ENCODE measurements around the gene CCDC85C. TPM values are rescaled to one million over a fixed set of nuclear protein-coding genes. Genes with fewer than 3 reads are reported as not detected.
A peak's percentile ranks its signal among the peaks of the same experiment; 100 is the strongest.

The CCDC85C gene
- polyA plus RNA-seq, 1 of the 3 experiments (the other 2 are of a cell fraction), result 9.6 TPM

DNA sequence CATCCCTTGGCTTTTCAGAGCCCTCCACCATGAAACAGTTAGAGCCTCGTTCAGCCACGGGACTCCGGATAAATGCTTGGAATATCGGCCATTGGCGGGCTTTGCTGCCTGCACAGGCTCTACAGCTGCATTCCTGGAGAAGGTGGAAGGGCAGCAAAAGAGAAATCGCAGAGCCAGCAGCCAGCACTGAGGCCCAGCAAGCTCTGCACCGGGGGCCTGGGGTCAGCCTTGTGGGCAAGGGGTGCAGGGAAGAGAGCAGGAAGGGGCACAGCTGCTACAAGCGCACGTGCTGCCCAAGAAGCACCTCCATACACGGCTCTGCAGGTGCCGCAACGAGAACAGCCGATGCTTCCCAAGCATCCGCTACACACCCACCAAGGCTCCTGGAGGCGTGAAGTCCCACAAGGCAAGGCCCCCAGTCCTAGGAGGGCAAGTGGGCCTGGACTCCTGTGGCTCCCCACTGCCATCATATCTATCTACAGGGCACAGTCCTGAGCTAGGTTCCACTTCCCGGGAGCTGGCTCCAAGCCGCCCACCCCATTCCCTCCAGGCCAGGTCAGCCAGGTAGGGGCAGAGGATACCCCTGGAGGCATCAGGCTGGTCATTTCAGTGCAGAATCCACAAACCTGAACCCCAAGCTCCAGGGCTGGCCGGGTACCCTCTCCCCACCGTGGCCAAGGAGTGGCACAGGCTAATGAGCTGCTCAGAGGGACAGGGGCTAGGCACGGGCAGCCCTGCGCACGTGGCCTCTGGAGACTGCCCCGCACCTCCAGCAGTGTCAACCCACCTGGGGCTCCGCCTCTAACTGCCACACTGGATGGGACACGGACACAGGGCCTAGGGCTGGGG is 82.6 kb downstream of the CCDC85C start:
- ChIA-PET POLR2A (no interaction called here), CTCF (interaction anchor here (4.3 kb wide), 1 partner anchor 105 kb away, joined by 28 read pairs; no protein-coding TSS in a partner anchor)

DNA sequence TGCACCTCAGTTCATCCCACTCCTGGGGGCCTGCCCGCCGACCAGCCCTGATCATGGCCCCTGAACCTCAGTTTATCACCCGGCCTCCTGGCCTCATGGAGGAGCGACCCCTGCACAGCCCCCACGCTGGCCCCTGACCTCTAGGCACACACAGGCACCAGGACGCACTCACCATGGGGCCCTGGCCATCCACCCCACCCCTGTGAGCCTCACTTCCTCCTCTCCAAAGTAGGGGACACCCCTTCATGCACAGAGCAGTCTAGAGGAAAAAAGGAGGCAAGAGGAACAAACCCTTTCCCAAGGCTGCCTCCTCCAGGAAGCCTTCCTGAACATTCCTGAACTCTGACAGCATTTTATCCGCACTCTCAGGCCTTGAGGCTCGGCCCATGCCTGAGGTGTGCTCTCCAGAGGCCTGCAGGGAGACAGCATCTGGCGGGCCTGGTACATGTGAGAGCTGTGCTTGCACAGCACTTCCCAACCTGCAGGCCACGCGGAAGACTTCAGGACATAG is 83.4 kb downstream of the CCDC85C start:
- no peaks in the 10 kb centered on the region for H3F3A ChIP-seq (replicated peaks; ENCODE audit: insufficient read depth)
- peaks cover 32% of the 10 kb centered on the region; the same call in 1 of the 2 replicates for H3K79me2 ChIP-seq (ENCODE audit: insufficient read depth)
- WGBS (ENCODE audit: low lambda C conversion rate), result 96% methylated on average over 9 of the region's 11 CpGs
- ChIA-PET CTCF (interaction anchor here (4.3 kb wide), 1 partner anchor 106 kb away, joined by 28 read pairs; no protein-coding TSS in a partner anchor), POLR2A (no interaction called here)
- H3K27me3 ChIP-seq (ENCODE audit: insufficient read depth), result no peaks in the 10 kb centered on the region
- H3K27ac ChIP-seq (ENCODE audit: low read depth in 2 of 2, low read length in 1 of 2), result no peak overlapping the region; a peak in 1 of 4 replicates
- peaks cover 0 to 4% of the 10 kb centered on the region in 2 experiments for H3K36me3 ChIP-seq (replicated peaks in 1 of 2; ENCODE audit: control insufficient read depth in 1 of 2, insufficient read depth in 2 of 2, low read length in 1 of 2)
- no peak overlapping the region for H3K9ac ChIP-seq
- no peak for DNase-seq
- TF ChIP-seq TAF1 (IDR thresholded peaks at IDR 0.05; ENCODE audit: borderline replicate concordance, low read depth, low read length) (no peak), RXRA (IDR thresholded peaks at IDR 0.05; ENCODE audit: borderline replicate concordance, low read depth) (no peak)
- peaks cover 11 to 40% of the 10 kb centered on the region in 2 experiments; a peak in 3 of 4 replicates for H3K4me1 ChIP-seq (ENCODE audit: control insufficient read depth in 1 of 2, insufficient read depth in 2 of 2, low read depth in 1 of 2, low read length in 1 of 2)
- no peaks in the 10 kb centered on the region for H3K9me2 ChIP-seq
- H3K9me3 ChIP-seq, result no peaks in the 10 kb centered on the region
- H4K20me1 ChIP-seq (ENCODE audit: insufficient read depth), result peaks cover 6% of the 10 kb centered on the region; the same call in 1 of the 2 replicates
- H2AFZ ChIP-seq (ENCODE audit: low read depth), result no peak overlapping the region
- H3K4me3 ChIP-seq (ENCODE audit: low read depth in 2 of 2, low read length in 1 of 2), result no peak overlapping the region
- H3K4me2 ChIP-seq, result no peak overlapping the region

More for the DNA sequence above, 82.6 kb downstream of the CCDC85C start:
- Histone ChIP-seq H3K9me2 (no peaks in the 10 kb centered on the region), H3F3A (replicated peaks; ENCODE audit: insufficient read depth) (no peaks in the 10 kb centered on the region), H3K4me2 (no peak overlapping the region), H3K79me2 (ENCODE audit: insufficient read depth) (peaks cover 32% of the 10 kb centered on the region; the same call in 1 of the 2 replicates), H3K27ac (ENCODE audit: low read depth in 2 of 2, low read length in 1 of 2) (no peak overlapping the region; a peak in 1 of 4 replicates), H3K9me3 (no peaks in the 10 kb centered on the region), H3K4me3 (ENCODE audit: low read depth in 2 of 2, low read length in 1 of 2) (no peak overlapping the region), H3K9ac (no peak overlapping the region), H4K20me1 (ENCODE audit: insufficient read depth) (peaks cover 6% of the 10 kb centered on the region; the same call in 1 of the 2 replicates), H3K36me3 (replicated peaks in 1 of 2; ENCODE audit: control insufficient read depth in 1 of 2, insufficient read depth in 2 of 2, low read length in 1 of 2) (peaks cover 0 to 4% of the 10 kb centered on the region in 2 experiments), H3K27me3 (ENCODE audit: insufficient read depth) (no peaks in the 10 kb centered on the region), H3K4me1 (ENCODE audit: control insufficient read depth in 1 of 2, insufficient read depth in 2 of 2, low read depth in 1 of 2, low read length in 1 of 2) (peaks cover 11 to 47% of the 10 kb centered on the region in 2 experiments; a peak in 3 of 4 replicates), H2AFZ (ENCODE audit: low read depth) (no peak overlapping the region)
- TF ChIP-seq SMC3 (IDR thresholded peaks at IDR 0.05; ENCODE audit: low read depth, low read length) (no peak), GATA2 (CRISPR knock-in tag; IDR thresholded peaks at IDR 0.05) (no peak), SIN3A (IDR thresholded peaks at IDR 0.05; ENCODE audit: borderline replicate concordance, low read depth, low read length) (no peak), NRF1 (IDR thresholded peaks at IDR 0.05; ENCODE audit: low read depth, low read length) (no peak)
- DNase-seq, result no peak
- 91% methylated on average over 11 of the region's 25 CpGs for WGBS (ENCODE audit: low lambda C conversion rate)

DNA sequence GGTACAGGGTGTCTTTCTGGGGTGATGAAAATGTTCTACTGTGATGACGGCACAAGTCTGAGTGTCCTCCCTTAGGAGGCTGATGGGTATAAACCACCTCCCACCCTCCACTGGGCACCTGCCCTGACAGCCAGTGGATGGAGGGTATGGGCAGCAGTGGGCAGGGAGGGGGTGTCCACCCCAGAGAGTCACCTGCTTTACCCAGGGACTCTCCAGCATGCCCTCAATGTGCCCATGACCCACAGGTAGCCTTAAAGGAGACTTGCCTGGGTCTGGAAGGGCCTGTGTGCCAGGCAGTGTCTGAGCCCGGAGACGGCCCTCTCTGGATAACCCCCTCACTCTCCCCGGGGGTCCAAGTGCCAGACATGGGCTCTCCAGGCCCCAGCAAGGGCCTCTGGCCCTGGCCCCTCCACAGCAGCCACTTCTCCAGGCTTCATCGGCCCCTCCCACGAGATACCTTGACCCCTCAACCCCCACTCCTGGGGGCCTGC is 84.0 kb downstream of the CCDC85C start:
- ChIA-PET CTCF (interaction anchor here (1.3 kb wide), 1 partner anchor 108 kb away, joined by 5 read pairs; no protein-coding TSS in a partner anchor), POLR2A (no interaction called here)
- peaks cover 11 to 36% of the 10 kb centered on the region in 2 experiments; a peak in 3 of 4 replicates for H3K4me1 ChIP-seq (ENCODE audit: control insufficient read depth in 1 of 2, insufficient read depth in 2 of 2, low read depth in 1 of 2, low read length in 1 of 2)
- no peak overlapping the region for H3K4me2 ChIP-seq
- no peaks in the 10 kb centered on the region for H3F3A ChIP-seq (replicated peaks; ENCODE audit: insufficient read depth)
- H4K20me1 ChIP-seq (ENCODE audit: insufficient read depth), result peaks cover 6% of the 10 kb centered on the region; the same call in 1 of the 2 replicates
- peak; percentile 29 for DNase-seq
- no peak overlapping the region for H2AFZ ChIP-seq (ENCODE audit: low read depth)
- 93% methylated on average over 1 of the region's 6 CpGs for WGBS (ENCODE audit: low lambda C conversion rate)
- no peak overlapping the region for H3K9ac ChIP-seq
- H3K9me3 ChIP-seq, result no peaks in the 10 kb centered on the region
- H3K27ac ChIP-seq (ENCODE audit: low read depth in 2 of 2, low read length in 1 of 2), result no peak overlapping the region; a peak in 1 of 4 replicates
- H3K9me2 ChIP-seq, result no peaks in the 10 kb centered on the region
- H3K27me3 ChIP-seq (ENCODE audit: insufficient read depth), result no peaks in the 10 kb centered on the region
- H3K4me3 ChIP-seq (ENCODE audit: low read depth in 2 of 2, low read length in 1 of 2), result no peak overlapping the region
- H3K79me2 ChIP-seq (ENCODE audit: insufficient read depth), result peaks cover 32% of the 10 kb centered on the region; the same call in 1 of the 2 replicates
- peaks cover 0 to 6% of the 10 kb centered on the region in 2 experiments for H3K36me3 ChIP-seq (replicated peaks in 1 of 2; ENCODE audit: control insufficient read depth in 1 of 2, insufficient read depth in 2 of 2, low read length in 1 of 2)
- TF ChIP-seq, protein P1, sequence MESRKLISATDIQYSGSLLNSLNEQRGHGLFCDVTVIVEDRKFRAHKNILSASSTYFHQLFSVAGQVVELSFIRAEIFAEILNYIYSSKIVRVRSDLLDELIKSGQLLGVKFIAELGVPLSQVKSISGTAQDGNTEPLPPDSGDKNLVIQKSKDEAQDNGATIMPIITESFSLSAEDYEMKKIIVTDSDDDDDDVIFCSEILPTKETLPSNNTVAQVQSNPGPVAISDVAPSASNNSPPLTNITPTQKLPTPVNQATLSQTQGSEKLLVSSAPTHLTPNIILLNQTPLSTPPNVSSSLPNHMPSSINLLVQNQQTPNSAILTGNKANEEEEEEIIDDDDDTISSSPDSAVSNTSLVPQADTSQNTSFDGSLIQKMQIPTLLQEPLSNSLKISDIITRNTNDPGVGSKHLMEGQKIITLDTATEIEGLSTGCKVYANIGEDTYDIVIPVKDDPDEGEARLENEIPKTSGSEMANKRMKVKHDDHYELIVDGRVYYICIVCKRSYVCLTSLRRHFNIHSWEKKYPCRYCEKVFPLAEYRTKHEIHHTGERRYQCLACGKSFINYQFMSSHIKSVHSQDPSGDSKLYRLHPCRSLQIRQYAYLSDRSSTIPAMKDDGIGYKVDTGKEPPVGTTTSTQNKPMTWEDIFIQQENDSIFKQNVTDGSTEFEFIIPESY (IDR thresholded peaks at IDR 0.05; ENCODE audit: borderline replicate concordance, low read depth), result no peak
- TF ChIP-seq RCOR1 (IDR thresholded peaks at IDR 0.05; ENCODE audit: low read length), result no peak
- TF ChIP-seq, protein P2, sequence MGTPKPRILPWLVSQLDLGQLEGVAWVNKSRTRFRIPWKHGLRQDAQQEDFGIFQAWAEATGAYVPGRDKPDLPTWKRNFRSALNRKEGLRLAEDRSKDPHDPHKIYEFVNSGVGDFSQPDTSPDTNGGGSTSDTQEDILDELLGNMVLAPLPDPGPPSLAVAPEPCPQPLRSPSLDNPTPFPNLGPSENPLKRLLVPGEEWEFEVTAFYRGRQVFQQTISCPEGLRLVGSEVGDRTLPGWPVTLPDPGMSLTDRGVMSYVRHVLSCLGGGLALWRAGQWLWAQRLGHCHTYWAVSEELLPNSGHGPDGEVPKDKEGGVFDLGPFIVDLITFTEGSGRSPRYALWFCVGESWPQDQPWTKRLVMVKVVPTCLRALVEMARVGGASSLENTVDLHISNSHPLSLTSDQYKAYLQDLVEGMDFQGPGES (IDR thresholded peaks at IDR 0.05; ENCODE audit: low read depth, low read length), result no peak
- no peak for TF ChIP-seq EP300 (IDR thresholded peaks at IDR 0.05; ENCODE audit: borderline replicate concordance in 1 of 2, low read depth in 1 of 2, low read length in 1 of 2)
- TF ChIP-seq SIN3A (IDR thresholded peaks at IDR 0.05; ENCODE audit: borderline replicate concordance, low read depth, low read length), result no peak
